ENCODE results near the gene ACSM5. TPM values are rescaled to one million over a fixed set of nuclear protein-coding genes. Genes with fewer than 3 reads are reported as not detected.
"Not testable (repeated sequence)": the region's sequence is repeated elsewhere in the genome, so short reads cannot be mapped to it uniquely, and the experiment has no call there.

Gene ACSM5
- total RNA-seq, 2 donors from 2014 or later: not detected

GRCh38 chr16:20446652-20447393, 37.5 kb downstream of the ACSM5 start:
- not testable (repeated sequence) for H3K27ac Mint-ChIP-seq; H3K27me3 Mint-ChIP-seq; H3K4me3 Mint-ChIP-seq; H3K4me1 Mint-ChIP-seq (ENCODE audit: low read depth in 2 of 2); DNase-seq (ENCODE audit: low spot score); H3K9me3 Mint-ChIP-seq; H3K36me3 Mint-ChIP-seq; ATAC-seq

GRCh38 chr16:20451364-20451763, 42.0 kb downstream of the ACSM5 start, which contains the start of gene ACSM2A:
Gene ACSM2A (plus strand): TSS chr16:20451521. CDS start chr16:20460115, 8,594 bp downstream.
- H3K36me3 Mint-ChIP-seq; H3K9me3 Mint-ChIP-seq; H3K4me3 Mint-ChIP-seq; H3K27ac Mint-ChIP-seq; ATAC-seq; H3K27me3 Mint-ChIP-seq; DNase-seq (ENCODE audit: low spot score); H3K4me1 Mint-ChIP-seq (ENCODE audit: low read depth in 2 of 2): not testable (repeated sequence)

- not testable (repeated sequence) for H3K9me3 Mint-ChIP-seq; ATAC-seq; H3K4me1 Mint-ChIP-seq (ENCODE audit: low read depth in 2 of 2); H3K4me3 Mint-ChIP-seq; H3K36me3 Mint-ChIP-seq; DNase-seq (ENCODE audit: low spot score); H3K27ac Mint-ChIP-seq; H3K27me3 Mint-ChIP-seq
Observed at GRCh38 chr16:20453633-20454032, 44.3 kb downstream of the ACSM5 start.

- not testable (repeated sequence) for DNase-seq (ENCODE audit: low spot score); H3K36me3 Mint-ChIP-seq; H3K4me1 Mint-ChIP-seq (ENCODE audit: low read depth in 2 of 2); ATAC-seq; H3K9me3 Mint-ChIP-seq; H3K27ac Mint-ChIP-seq; H3K4me3 Mint-ChIP-seq
- peaks cover 0 to 12% of the 10 kb centered on the region in 2 donors for H3K27me3 Mint-ChIP-seq
Observed at GRCh38 chr16:20459227-20459626, 49.9 kb downstream of the ACSM5 start.

DNA sequence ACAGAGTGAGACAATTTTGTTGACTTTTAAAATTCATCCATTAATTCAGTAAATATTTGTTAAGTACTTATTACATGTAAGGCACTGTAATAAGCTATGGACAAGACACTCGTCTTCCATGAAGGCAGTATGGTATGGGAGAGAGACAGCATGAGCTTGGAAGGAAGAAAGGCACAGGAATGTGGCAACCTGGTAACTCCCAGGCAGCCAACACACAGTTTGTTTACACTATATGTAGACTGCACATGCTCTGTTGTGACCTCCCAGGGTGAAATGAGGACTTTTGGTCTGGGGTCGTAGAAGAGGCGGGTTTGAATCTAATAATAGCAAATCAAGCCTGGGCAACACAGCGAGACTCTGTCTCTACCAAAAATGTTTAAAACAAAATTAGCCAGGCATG, 51.0 kb downstream of the ACSM5 start:
- H3K27ac Mint-ChIP-seq; H3K9me3 Mint-ChIP-seq; H3K4me3 Mint-ChIP-seq; H3K36me3 Mint-ChIP-seq; H3K4me1 Mint-ChIP-seq (ENCODE audit: low read depth in 2 of 2); DNase-seq (ENCODE audit: low spot score); ATAC-seq: not testable (repeated sequence)
- peaks cover 0 to 14% of the 10 kb centered on the region in 2 donors for H3K27me3 Mint-ChIP-seq

DNA sequence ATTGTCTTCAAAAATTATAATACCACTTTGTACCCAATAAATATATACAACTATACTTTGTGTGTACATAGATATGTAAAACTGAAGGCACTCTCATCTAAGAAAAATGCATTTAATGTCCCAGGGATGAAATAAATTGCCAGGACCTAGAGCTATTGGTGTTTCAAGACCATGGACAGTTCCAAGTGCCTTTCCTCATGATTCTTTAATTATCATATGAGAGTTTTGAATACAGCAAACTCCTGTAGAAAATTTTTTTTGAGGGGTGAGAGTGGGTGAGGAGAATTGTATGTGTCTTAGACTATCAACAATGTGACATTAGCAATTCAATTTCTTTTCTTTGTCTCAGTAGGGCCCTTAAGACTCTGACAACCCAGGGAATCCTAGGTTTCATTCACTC, 59.6 kb downstream of the ACSM5 start:
- ATAC-seq; DNase-seq (ENCODE audit: low spot score); H3K9me3 Mint-ChIP-seq; H3K36me3 Mint-ChIP-seq; H3K4me3 Mint-ChIP-seq; H3K4me1 Mint-ChIP-seq (ENCODE audit: low read depth in 2 of 2); H3K27ac Mint-ChIP-seq: not testable (repeated sequence)
- peaks cover 6 to 23% of the 10 kb centered on the region in 2 donors for H3K27me3 Mint-ChIP-seq

- not testable (repeated sequence) for DNase-seq (ENCODE audit: low spot score); H3K36me3 Mint-ChIP-seq; H3K9me3 Mint-ChIP-seq; H3K27ac Mint-ChIP-seq; H3K4me1 Mint-ChIP-seq (ENCODE audit: low read depth in 2 of 2); H3K4me3 Mint-ChIP-seq; ATAC-seq
- H3K27me3 Mint-ChIP-seq: peaks cover 6 to 18% of the 10 kb centered on the region in 2 donors
Observed at GRCh38 chr16:20469930-20470329, 60.6 kb downstream of the ACSM5 start.

DNA sequence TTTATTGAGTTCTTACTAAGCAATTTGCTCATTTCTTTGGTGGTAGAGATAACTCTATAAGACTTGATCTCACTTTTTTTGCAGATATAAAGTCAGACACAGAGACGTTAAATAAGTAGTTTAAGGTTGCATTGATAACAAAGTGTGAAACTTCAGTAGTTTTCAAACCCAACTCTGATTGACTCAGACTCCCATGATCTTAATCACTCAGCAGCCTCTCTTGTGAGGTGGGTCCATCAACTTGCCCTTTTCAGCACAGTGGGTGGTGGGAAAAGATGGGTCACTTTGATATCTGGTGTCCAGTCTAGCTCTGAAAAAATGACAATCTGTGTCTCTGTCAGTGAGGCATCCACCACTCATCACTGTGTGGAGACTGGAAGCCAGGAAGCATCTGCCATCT, 61.4 kb downstream of the ACSM5 start:
- not testable (repeated sequence) for H3K36me3 Mint-ChIP-seq; DNase-seq (ENCODE audit: low spot score); H3K4me3 Mint-ChIP-seq; H3K27ac Mint-ChIP-seq; H3K9me3 Mint-ChIP-seq; ATAC-seq; H3K4me1 Mint-ChIP-seq (ENCODE audit: low read depth in 2 of 2)
- H3K27me3 Mint-ChIP-seq: peaks cover 6 to 18% of the 10 kb centered on the region in 2 donors

DNA sequence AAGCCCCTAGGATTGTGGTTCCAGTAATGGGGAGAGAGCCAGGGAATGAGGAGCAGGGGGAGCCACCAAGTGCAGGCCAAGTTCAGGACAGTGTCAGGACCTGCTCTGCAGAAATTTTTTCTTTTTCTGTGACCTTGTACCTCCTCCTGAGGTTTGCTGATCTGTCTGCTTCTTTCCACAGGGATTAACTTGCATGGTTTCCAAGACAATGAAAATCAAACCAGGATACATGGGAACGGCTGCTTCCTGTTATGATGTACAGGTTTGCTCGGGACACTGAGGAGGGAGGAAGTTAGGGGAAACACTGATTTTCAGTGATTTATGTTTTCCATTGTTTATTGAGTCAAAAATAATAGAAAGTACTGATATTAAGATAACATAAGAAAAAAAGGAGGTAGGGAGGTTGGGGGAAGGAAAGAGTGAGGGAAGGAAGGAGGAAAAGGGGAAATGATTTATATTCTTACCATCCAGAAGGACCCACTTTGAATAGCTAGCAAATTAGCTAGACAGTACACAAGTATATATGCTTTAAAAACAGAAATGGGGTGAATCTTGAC, 67.9 kb downstream of the ACSM5 start:
- not testable (repeated sequence) for ATAC-seq; H3K27me3 Mint-ChIP-seq; H3K9me3 Mint-ChIP-seq; H3K4me1 Mint-ChIP-seq (ENCODE audit: low read depth in 2 of 2); H3K4me3 Mint-ChIP-seq; H3K27ac Mint-ChIP-seq; H3K36me3 Mint-ChIP-seq; DNase-seq (ENCODE audit: low spot score)

- H3K9me3 Mint-ChIP-seq; H3K27ac Mint-ChIP-seq; H3K36me3 Mint-ChIP-seq; ATAC-seq; H3K4me1 Mint-ChIP-seq (ENCODE audit: low read depth in 2 of 2); DNase-seq (ENCODE audit: low spot score); H3K4me3 Mint-ChIP-seq: not testable (repeated sequence)
- peaks cover 3 to 12% of the 10 kb centered on the region in 2 donors for H3K27me3 Mint-ChIP-seq
Observed at GRCh38 chr16:20483989-20484388, 74.7 kb downstream of the ACSM5 start.

GRCh38 chr16:20484726-20485125, 75.4 kb downstream of the ACSM5 start:
- Mint-ChIP-seq H3K9me3 (no peaks in the 10 kb centered on the region), H3K36me3 (no peaks in the 10 kb centered on the region), H3K4me3 (no peak overlapping the region), H3K4me1 (ENCODE audit: low read depth in 2 of 2) (no peaks in the 10 kb centered on the region), H3K27me3 (peaks cover 3 to 12% of the 10 kb centered on the region in 2 donors), H3K27ac (no peak overlapping the region)
- ATAC-seq: peak in 1 of 2 donors; percentile 28
- no peak for DNase-seq (ENCODE audit: low spot score)

DNA sequence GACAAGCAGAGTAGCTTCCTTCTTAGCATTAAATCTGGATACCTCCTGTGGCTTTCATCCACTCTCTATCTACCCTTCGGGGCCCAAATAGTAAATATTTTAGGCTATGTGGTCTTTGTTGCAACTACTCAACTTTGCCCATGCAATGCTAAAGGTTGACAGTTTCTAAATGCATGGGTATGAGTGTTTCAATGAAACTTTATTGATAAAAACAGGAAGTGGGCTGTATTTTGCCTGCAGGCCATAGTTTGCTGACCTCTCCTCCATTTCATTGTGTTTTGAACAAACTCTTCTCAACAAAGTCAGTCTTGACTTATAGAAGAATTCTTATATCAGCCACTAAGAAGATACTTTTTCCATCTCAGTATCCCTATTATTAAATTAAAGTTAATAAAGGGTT, 76.1 kb downstream of the ACSM5 start:
- no peaks in the 10 kb centered on the region for H3K9me3 Mint-ChIP-seq
- H3K4me1 Mint-ChIP-seq (ENCODE audit: low read depth in 2 of 2): no peaks in the 10 kb centered on the region
- no peak for DNase-seq (ENCODE audit: low spot score)
- H3K27me3 Mint-ChIP-seq: peaks cover 3 to 12% of the 10 kb centered on the region in 2 donors
- no peak overlapping the region for H3K4me3 Mint-ChIP-seq
- no peak overlapping the region for H3K27ac Mint-ChIP-seq
- no peak for ATAC-seq
- no peaks in the 10 kb centered on the region for H3K36me3 Mint-ChIP-seq
